BE2C (cell line): ENCODE data around the gene RGS16.
"Not testable (repeated sequence)": the region's sequence is repeated elsewhere in the genome, so short reads cannot be mapped to it uniquely, and the experiment has no call there.

Experiments used
- DNase-seq: peaks from one replicate; pipeline ENCODE4 v3.0.0-alpha.2; 2020
- H3K27me3 ChIP-seq: fragments of 250-450 bp; sonication (Bioruptor Pico); 2 replicates; pipeline ENCODE4 v1.5.1; 2020; ENCODE audit warnings: mild to moderate bottlenecking
- H3K36me3 ChIP-seq: fragments of 250-450 bp; sonication (Bioruptor Pico); 2 replicates; pipeline ENCODE4 v1.5.1; 2020; ENCODE audit warnings: mild to moderate bottlenecking
- H3K4me1 ChIP-seq: fragments of 250-450 bp; sonication (Bioruptor Pico); 2 replicates; pipeline ENCODE4 v1.5.1; 2020
- H3K4me3 ChIP-seq: 2 replicates; pipeline ENCODE4 v1.5.1; 2011; ENCODE audit warnings: low read depth, low read length
- H3K9me3 ChIP-seq: fragments of 250-450 bp; sonication (Bioruptor Pico); 2 replicates; pipeline ENCODE4 v1.5.1; 2020
- CTCF ChIP-seq: IDR thresholded peaks from 2 replicates; pipeline ENCODE4 v1.5.1; 2012; ENCODE audit warnings: mild to moderate bottlenecking, low read depth, low read length

RGS16 gene

GRCh38 chr1:182639330-182639729, 35.1 kb upstream of the RGS16 start:
- Histone ChIP-seq H3K4me1 (peaks cover 14% of the 10 kb centered on the region), H3K9me3 (no peaks in the 10 kb centered on the region), H3K36me3 (no peaks in the 10 kb centered on the region), H3K4me3 (no peak overlapping the region), H3K27me3 (no peaks in the 10 kb centered on the region)
- no peak for DNase-seq
- TF ChIP-seq CTCF, result no peak

GRCh38 chr1:182637769-182638168, 33.6 kb upstream of the RGS16 start:
- Histone ChIP-seq H3K36me3 (no peaks in the 10 kb centered on the region), H3K4me3 (no peak overlapping the region), H3K27me3 (no peaks in the 10 kb centered on the region), H3K4me1 (peaks cover 19% of the 10 kb centered on the region), H3K9me3 (no peaks in the 10 kb centered on the region)
- TF ChIP-seq CTCF, result no peak
- DNase-seq, result no peak

GRCh38 chr1:182635871-182636270, 31.7 kb upstream of the RGS16 start:
- Histone ChIP-seq H3K36me3 (no peaks in the 10 kb centered on the region), H3K27me3 (no peaks in the 10 kb centered on the region), H3K4me1 (peaks cover 25% of the 10 kb centered on the region), H3K9me3 (no peaks in the 10 kb centered on the region), H3K4me3 (no peak overlapping the region)
- DNase-seq, result no peak
- TF ChIP-seq CTCF, result no peak

- Histone ChIP-seq H3K9me3 (no peaks in the 10 kb centered on the region), H3K4me3 (no peak overlapping the region), H3K4me1 (peaks cover 39% of the 10 kb centered on the region), H3K27me3 (no peaks in the 10 kb centered on the region), H3K36me3 (no peaks in the 10 kb centered on the region)
- TF ChIP-seq CTCF, result no peak
- peak; percentile 65 for DNase-seq
Measured at GRCh38 chr1:182634306-182635072, 30.3 kb upstream of the RGS16 start.

GRCh38 chr1:182633657-182634281, 29.6 kb upstream of the RGS16 start:
- peak; percentile 97 for DNase-seq
- Histone ChIP-seq H3K36me3 (no peaks in the 10 kb centered on the region), H3K4me3 (no peak overlapping the region), H3K9me3 (no peaks in the 10 kb centered on the region), H3K27me3 (no peaks in the 10 kb centered on the region), H3K4me1 (peaks cover 44% of the 10 kb centered on the region)
- no peak for TF ChIP-seq CTCF

- no peaks in the 10 kb centered on the region for H3K27me3 ChIP-seq
- peaks cover 44% of the 10 kb centered on the region for H3K4me1 ChIP-seq
- no peaks in the 10 kb centered on the region for H3K36me3 ChIP-seq
- no peak for TF ChIP-seq CTCF
- no peak for DNase-seq
- H3K4me3 ChIP-seq, result no peak overlapping the region
- no peaks in the 10 kb centered on the region for H3K9me3 ChIP-seq
Measured at GRCh38 chr1:182633031-182633430, 28.8 kb upstream of the RGS16 start.

- not testable (repeated sequence) for H3K9me3 ChIP-seq, H3K27me3 ChIP-seq, H3K4me3 ChIP-seq, H3K36me3 ChIP-seq
- peak; percentile 71 for DNase-seq
- peaks cover 49% of the 10 kb centered on the region for H3K4me1 ChIP-seq
Measured at GRCh38 chr1:182632441-182632857, 28.3 kb upstream of the RGS16 start.
